ENCODE results near the gene DR1.

GRCh38 chr1:93411000-93411399, 65.3 kb downstream of the DR1 start:
- TF ChIP-seq EZH2 (IDR thresholded peaks at IDR 0.05; ENCODE audit: insufficient read depth, poor library complexity, severe bottlenecking) (no peak), EZH2phosphoT487 (IDR thresholded peaks at IDR 0.05; ENCODE audit: insufficient read depth, low read depth) (no peak)
